Stomach (tissue), 4 donors: ENCODE results near the gene PHLDB3.

Experiments
- CTCF ChIP-seq, 7 experiments: fragments of 450-650 bp in 4 of 7; fragments of 200-600 bp in 3 of 7; sonication (generic) in 3 of 7; IDR thresholded peaks; one replicate each; pipeline ENCODE4 v1.5.1; 2016 to 2019; ENCODE audit warnings: antibody characterized with exemption in 7 of 7, control low read depth in 2 of 7, mild to moderate bottlenecking in 1 of 7
- POLR2A ChIP-seq, 4 donors: fragments of 450-650 bp; IDR thresholded peaks; one replicate each; pipeline ENCODE4 v1.6.1; 2016; ENCODE audit warnings: antibody characterized with exemption in 4 of 4, control low read depth in 2 of 4, mild to moderate bottlenecking in 1 of 4, moderate library complexity in 1 of 4
- POLR2AphosphoS5 ChIP-seq, 3 donors: sonication (generic); formaldehyde crosslinking; IDR thresholded peaks; one replicate each; pipeline ENCODE4 v1.6.1; 2016; ENCODE audit warnings: antibody characterized with exemption in 3 of 3

DNA sequence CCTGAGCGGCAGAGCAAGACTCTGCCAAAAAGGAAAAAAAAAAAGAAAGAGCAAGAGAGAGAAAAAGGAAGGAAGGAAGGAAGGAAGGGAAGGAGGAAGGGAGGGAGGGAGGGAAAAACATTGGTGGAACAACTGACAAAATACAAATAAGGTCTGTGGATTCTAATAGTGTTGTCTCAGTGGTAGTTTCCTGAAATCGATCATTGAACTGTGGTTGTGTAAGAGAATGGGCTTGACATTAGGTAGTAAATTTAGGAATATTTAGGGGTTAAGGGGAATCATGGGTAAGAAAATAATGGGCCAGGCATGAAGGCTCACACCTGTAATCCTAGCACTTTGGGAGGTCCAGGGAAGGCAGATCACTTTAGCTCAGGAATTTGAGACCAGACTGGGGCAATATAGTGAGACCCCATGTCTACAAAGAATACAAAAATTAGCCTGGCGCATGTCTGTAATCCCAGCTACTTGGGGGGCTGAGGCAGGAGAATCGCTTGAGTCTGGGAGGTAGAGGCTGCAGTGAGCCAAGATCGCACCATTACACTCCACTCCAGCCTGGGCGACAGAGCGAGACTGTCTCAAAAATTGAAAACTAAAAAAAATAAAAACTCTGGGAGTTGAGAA is 14.5 kb downstream of the PHLDB3 start:
- TF ChIP-seq CTCF (IDR thresholded peaks at IDR 0.05) (no peak), POLR2AphosphoS5 (IDR thresholded peaks at IDR 0.05) (no peak), POLR2A (IDR thresholded peaks at IDR 0.05) (no peak)
